Adrenal gland (tissue), 5 donors: Measurements from ENCODE around the gene GFRA1.

Experiments used
- POLR2A ChIP-seq, 2 donors: fragments of 450-650 bp; IDR thresholded peaks; one replicate each; pipeline ENCODE4 v1.6.1; 2017; ENCODE audit warnings: antibody characterized with exemption in 2 of 2, mild to moderate bottlenecking in 2 of 2, moderate library complexity in 1 of 2
- TF ChIP-seq, protein P1 (sequence below), 6 experiments: fragments of 450-650 bp in 4 of 6; fragments of 200-600 bp in 2 of 6; sonication (generic) in 1 of 6; IDR thresholded peaks; 1 replicate in 5 of 6; 2 replicates in 1 of 6; pipeline versions ENCODE4 v1.5.1 to v1.8.0; 2016 to 2021; ENCODE audit warnings: antibody characterized with exemption in 6 of 6, mild to moderate bottlenecking in 2 of 6, moderate library complexity in 1 of 6
- donor health status: DM: no; HTN: no; CAD: no.

DNA sequence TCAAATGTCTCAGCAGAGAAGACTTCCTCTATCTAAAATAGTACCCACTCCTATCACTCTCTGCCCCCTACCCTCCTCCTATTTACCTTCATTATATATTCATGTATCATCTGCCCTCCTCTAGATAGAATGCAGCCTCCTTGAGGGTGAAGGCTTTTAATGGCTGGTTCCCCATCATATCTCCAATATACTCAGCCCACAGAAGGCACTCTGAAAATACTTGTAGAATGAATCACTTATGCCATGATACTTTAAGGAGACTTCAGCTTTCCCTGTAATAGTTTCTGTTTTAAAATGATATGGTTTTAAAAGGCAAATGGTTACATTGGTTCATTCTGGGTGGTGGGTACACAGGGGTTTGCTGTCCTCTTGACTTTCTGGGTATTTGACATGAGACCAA is 25.3 kb downstream of the GFRA1 start:
- no peak for TF ChIP-seq POLR2A (IDR thresholded peaks at IDR 0.05)
- TF ChIP-seq, protein P1, sequence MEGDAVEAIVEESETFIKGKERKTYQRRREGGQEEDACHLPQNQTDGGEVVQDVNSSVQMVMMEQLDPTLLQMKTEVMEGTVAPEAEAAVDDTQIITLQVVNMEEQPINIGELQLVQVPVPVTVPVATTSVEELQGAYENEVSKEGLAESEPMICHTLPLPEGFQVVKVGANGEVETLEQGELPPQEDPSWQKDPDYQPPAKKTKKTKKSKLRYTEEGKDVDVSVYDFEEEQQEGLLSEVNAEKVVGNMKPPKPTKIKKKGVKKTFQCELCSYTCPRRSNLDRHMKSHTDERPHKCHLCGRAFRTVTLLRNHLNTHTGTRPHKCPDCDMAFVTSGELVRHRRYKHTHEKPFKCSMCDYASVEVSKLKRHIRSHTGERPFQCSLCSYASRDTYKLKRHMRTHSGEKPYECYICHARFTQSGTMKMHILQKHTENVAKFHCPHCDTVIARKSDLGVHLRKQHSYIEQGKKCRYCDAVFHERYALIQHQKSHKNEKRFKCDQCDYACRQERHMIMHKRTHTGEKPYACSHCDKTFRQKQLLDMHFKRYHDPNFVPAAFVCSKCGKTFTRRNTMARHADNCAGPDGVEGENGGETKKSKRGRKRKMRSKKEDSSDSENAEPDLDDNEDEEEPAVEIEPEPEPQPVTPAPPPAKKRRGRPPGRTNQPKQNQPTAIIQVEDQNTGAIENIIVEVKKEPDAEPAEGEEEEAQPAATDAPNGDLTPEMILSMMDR (IDR thresholded peaks at IDR 0.05) = no peak
